HG03439 (cell line): ENCODE results near the gene RAI1.
"Not testable (repeated sequence)": the region's sequence is repeated elsewhere in the genome, so short reads cannot be mapped to it uniquely, and the experiment has no call there.

Experiments
- ATAC-seq: cut with Tn5 transposase; IDR thresholded peaks from one replicate; pipeline ENCODE4 v1.9.1; 2021; ENCODE audit warnings: mild to moderate bottlenecking, moderate library complexity; ENCODE audit not compliant: unreplicated experiment

The RAI1 gene

GRCh38 chr17:17794382-17794781, 113.1 kb downstream of the RAI1 start:
- ATAC-seq = no peak

GRCh38 chr17:17795296-17795695, 114.0 kb downstream of the RAI1 start:
- no peak for ATAC-seq

GRCh38 chr17:17795946-17796786, 114.9 kb downstream of the RAI1 start:
- ATAC-seq = no peak

- ATAC-seq = no peak
These were observed 115.5 kb downstream of the RAI1 start for GRCh38 chr17:17796787-17797061.

GRCh38 chr17:17797119-17797809, 116.0 kb downstream of the RAI1 start:
- no peak for ATAC-seq

GRCh38 chr17:17798010-17798556, 116.8 kb downstream of the RAI1 start:
- no peak for ATAC-seq

GRCh38 chr17:17798573-17799255, 117.5 kb downstream of the RAI1 start:
- no peak for ATAC-seq

- no peak for ATAC-seq
These were observed 119.3 kb downstream of the RAI1 start for GRCh38 chr17:17800504-17801021.

GRCh38 chr17:17801800-17802481, 120.7 kb downstream of the RAI1 start:
- ATAC-seq = no peak

- no peak for ATAC-seq
These were observed 122.7 kb downstream of the RAI1 start for GRCh38 chr17:17804007-17804406.

- ATAC-seq = no peak
These were observed 124.3 kb downstream of the RAI1 start for GRCh38 chr17:17805575-17805974.

GRCh38 chr17:17806035-17806434, 124.8 kb downstream of the RAI1 start:
- no peak for ATAC-seq

- no peak for ATAC-seq
These were observed 125.5 kb downstream of the RAI1 start for GRCh38 chr17:17806611-17807274.

GRCh38 chr17:17807440-17807839, 126.2 kb downstream of the RAI1 start:
- no peak for ATAC-seq

GRCh38 chr17:17808200-17808599, 126.9 kb downstream of the RAI1 start:
- ATAC-seq = not testable (repeated sequence)

- ATAC-seq = no peak
These were observed 127.6 kb downstream of the RAI1 start for GRCh38 chr17:17808706-17809432.

- ATAC-seq = no peak
These were observed 128.3 kb downstream of the RAI1 start for GRCh38 chr17:17809531-17810083.

GRCh38 chr17:17810084-17810894, 129.0 kb downstream of the RAI1 start:
- ATAC-seq = no peak

- ATAC-seq = no peak
These were observed 129.6 kb downstream of the RAI1 start for GRCh38 chr17:17810895-17811248.
